CD4-positive, alpha-beta T cell treated with Interleukin-4 for 4 hours (primary cell): Measurements from ENCODE around the gene FLT3LG.
A peak's percentile ranks its signal among the peaks of the same experiment; 100 is the strongest.
"Not testable (repeated sequence)": the region's sequence is repeated elsewhere in the genome, so short reads cannot be mapped to it uniquely, and the experiment has no call there.

Source experiments
- DNase-seq: peaks from one replicate; pipeline ENCODE4 v3.0.0-alpha.2; 2020

The FLT3LG gene

GRCh38 chr19:49441210-49441959 is 32.6 kb upstream of the FLT3LG start, which contains the start of gene SLC17A7:
Gene SLC17A7 (minus strand): TSS chr19:49441527. CDS start chr19:49441379, 148 bp downstream.
- DNase-seq = no peak

GRCh38 chr19:49441960-49442350 is 32.1 kb upstream of the FLT3LG start:
- no peak for DNase-seq

DNA sequence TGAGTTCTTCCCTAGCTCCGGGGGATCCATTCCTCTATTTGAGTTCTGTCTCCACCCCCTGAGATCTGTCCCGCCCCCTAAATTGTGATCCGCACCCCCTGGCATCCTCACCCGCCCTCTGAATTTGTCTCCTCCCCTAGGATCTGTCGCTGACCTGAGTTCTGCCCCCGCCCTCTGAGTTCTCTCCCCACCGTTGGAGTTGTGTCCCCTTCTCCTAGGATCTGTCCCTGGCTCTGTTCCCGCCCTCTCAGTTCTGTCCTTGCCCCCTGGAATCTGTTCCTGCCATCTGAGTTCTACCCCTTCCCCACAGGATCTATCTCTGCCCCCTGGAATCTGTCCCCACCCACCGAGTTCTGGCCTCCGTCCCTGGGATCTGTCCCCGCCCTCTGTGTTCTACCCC is 31.7 kb upstream of the FLT3LG start:
- DNase-seq = no peak

GRCh38 chr19:49442771-49443365 is 31.1 kb upstream of the FLT3LG start:
- no peak for DNase-seq

- DNase-seq = peak; percentile 92
Observed at GRCh38 chr19:49443366-49444099, 30.5 kb upstream of the FLT3LG start.

GRCh38 chr19:49444100-49444700 is 29.8 kb upstream of the FLT3LG start:
- not testable (repeated sequence) for DNase-seq

GRCh38 chr19:49445997-49446396 is 28.0 kb upstream of the FLT3LG start:
- DNase-seq = no peak

GRCh38 chr19:49447485-49448431 is 26.3 kb upstream of the FLT3LG start:
- DNase-seq = no peak

DNA sequence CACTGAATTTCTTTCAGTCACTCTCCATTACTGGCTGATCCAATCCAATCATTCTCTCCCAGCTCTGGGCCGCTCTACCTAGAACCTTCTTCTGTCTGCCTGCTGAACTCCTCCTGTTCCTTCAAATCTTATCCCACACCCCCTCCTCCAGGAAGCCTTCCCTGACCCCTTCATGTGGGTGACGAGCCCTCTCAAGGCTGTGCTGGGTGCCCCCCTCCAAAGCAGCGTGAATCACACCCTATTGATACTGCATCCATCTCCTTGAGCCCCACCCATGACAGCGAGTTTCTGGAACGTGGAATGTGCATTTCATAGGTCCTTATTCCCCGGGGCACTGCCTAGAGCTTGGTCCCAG is 25.6 kb upstream of the FLT3LG start:
- no peak for DNase-seq

- no peak for DNase-seq
Observed at GRCh38 chr19:49450405-49450804, 23.6 kb upstream of the FLT3LG start.

GRCh38 chr19:49451430-49452181 is 22.4 kb upstream of the FLT3LG start, which contains the start of gene PIH1D1:
Gene PIH1D1 (minus strand): TSS chr19:49451814. CDS start chr19:49451574, 240 bp downstream.
- DNase-seq = peak; percentile 99

- DNase-seq = peak; percentile 98
Observed at GRCh38 chr19:49453013-49453756, 20.8 kb upstream of the FLT3LG start, which contains the start of gene ALDH16A1. Gene ALDH16A1 (plus strand): TSS chr19:49453225. CDS start chr19:49453332, 107 bp downstream.

DNA sequence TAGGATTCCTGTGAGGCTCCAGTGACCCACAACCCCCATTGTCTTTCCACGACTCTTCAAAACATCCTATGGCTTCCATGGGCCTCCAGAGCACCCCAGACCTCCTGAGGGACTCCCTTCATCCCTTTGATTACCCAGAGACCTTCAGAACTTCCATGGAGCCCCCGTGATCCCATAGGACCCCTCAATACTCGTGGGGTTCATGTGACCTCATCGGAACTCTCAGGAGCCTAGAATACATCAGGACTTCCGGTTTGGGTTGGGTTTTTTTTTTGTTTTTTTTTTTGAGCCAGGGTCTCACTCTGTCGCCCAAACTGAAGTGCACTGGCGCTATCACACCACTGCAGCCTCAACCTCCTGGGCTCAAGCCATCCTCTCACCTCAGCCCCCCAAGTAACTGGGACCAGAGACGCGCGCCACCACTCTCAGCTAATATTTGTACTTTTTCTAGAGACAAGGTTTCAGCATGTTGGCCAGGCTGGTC is 20.2 kb upstream of the FLT3LG start:
- no peak for DNase-seq

- DNase-seq = no peak
Observed at GRCh38 chr19:49455773-49456172, 18.2 kb upstream of the FLT3LG start.

- no peak for DNase-seq
Observed at GRCh38 chr19:49456326-49456725, 17.7 kb upstream of the FLT3LG start.

GRCh38 chr19:49458567-49458903 is 15.5 kb upstream of the FLT3LG start:
- DNase-seq = no peak

- DNase-seq = no peak
Observed at GRCh38 chr19:49459388-49459787, 14.6 kb upstream of the FLT3LG start.

DNA sequence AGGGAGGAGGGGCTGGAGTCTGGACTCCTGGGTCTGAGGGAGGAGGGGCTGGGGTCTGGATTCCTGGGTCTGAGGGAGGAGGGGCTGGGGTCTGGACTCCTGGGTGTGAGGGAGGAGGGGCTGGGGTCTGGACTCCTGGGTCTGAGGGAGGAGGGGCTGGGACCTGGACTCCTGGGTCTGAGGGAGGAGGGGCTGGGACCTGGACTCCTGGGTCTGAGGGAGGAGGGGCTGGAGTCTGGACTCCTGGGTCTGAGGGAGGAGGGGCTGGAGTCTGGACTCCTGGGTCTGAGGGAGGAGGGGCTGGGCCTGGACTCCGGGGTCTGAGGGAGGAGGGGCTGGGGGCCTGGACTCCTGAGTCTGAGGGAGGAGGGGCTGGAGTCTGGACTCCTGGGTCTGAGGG is 12.9 kb upstream of the FLT3LG start:
- DNase-seq = not testable (repeated sequence)

GRCh38 chr19:49461656-49462055 is 12.4 kb upstream of the FLT3LG start:
- DNase-seq = no peak

- no peak for DNase-seq
Observed at GRCh38 chr19:49462492-49462891, 11.5 kb upstream of the FLT3LG start.
